Calu3 (cell line): ENCODE measurements around the gene IL24. TPM values are rescaled to one million over a fixed set of nuclear protein-coding genes. Genes with fewer than 3 reads are reported as not detected.

Source experiments
- BruUV-seq: library from RNA; stranded (reverse); fragments of 400-500 nt; replicated peaks from 2 replicates; lab custom pipeline; 2021; lab: Mats Ljungman, UMichigan
- CTCF ChIA-PET: fragments of 300-600 bp; sonication (Branson Sonifier 250); formaldehyde crosslinking; loops from one replicate; lab custom pipeline; 2022; ENCODE audit warnings: antibody characterized with exemption; lab: Charles Lee
- DNase-seq: peaks from one replicate; pipeline ENCODE4 v3.0.0; 2022
- H3K27ac Mint-ChIP-seq: one replicate; pipeline ENCODE4 v1.8.0; 2022; ENCODE audit warnings: mixed read lengths; ENCODE audit not compliant: unreplicated experiment
- H3K27me3 Mint-ChIP-seq: one replicate; pipeline ENCODE4 v1.8.0; 2022; ENCODE audit warnings: mixed read lengths; ENCODE audit not compliant: unreplicated experiment
- H3K36me3 Mint-ChIP-seq: one replicate; pipeline ENCODE4 v1.8.0; 2022; ENCODE audit warnings: mild to moderate bottlenecking, moderate library complexity, mixed read lengths; ENCODE audit not compliant: insufficient read depth, unreplicated experiment
- H3K4me1 Mint-ChIP-seq: one replicate; pipeline ENCODE4 v1.8.0; 2022; ENCODE audit warnings: mild to moderate bottlenecking, low read depth, mixed read lengths; ENCODE audit not compliant: unreplicated experiment
- H3K4me3 Mint-ChIP-seq: one replicate; pipeline ENCODE4 v1.8.0; 2022; ENCODE audit warnings: mild to moderate bottlenecking, low read depth, moderate library complexity, mixed read lengths; ENCODE audit not compliant: unreplicated experiment
- H3K9me3 Mint-ChIP-seq: one replicate; pipeline ENCODE4 v1.8.0; 2022; ENCODE audit warnings: low read depth, mixed read lengths; ENCODE audit not compliant: unreplicated experiment
- CTCF ChIP-seq: fragments of 200-600 bp; IDR thresholded peaks from one replicate; pipeline ENCODE4 v1.8.0; 2022; ENCODE audit warnings: antibody characterized with exemption; ENCODE audit not compliant: unreplicated experiment
- intact Hi-C: fragments of 100-400 bp; cut with micrococcal nuclease; formaldehyde crosslinking; loops from one replicate; pipeline ENCODE4 v1.10.0; 2022; ENCODE audit not compliant: unreplicated experiment
- total RNA-seq: library from RNA; stranded (reverse); gene quantifications from 2 replicates; pipeline ENCODE4 v1.2.3, GENCODE V29; 2022

IL24 gene
- total RNA-seq, 1 experiment from 2014 or later = not detected

GRCh38 chr1:206892351-206892984, 4.8 kb upstream of the IL24 start:
- peaks cover 3% of the 10 kb centered on the region for H3K9me3 Mint-ChIP-seq
- intact Hi-C loops = no loop called here
- no peak for DNase-seq
- no peaks in the 10 kb centered on the region for H3K36me3 Mint-ChIP-seq
- CTCF ChIA-PET = interaction anchor here (1.0 kb wide), 1 partner anchor 90 kb away, joined by 3 read pairs; no protein-coding TSS in a partner anchor
- no TSS peak for BruUV-seq
- no peak for TF ChIP-seq CTCF
- H3K4me3 Mint-ChIP-seq = no peak overlapping the region
- peaks cover 49% of the 10 kb centered on the region for H3K27me3 Mint-ChIP-seq
- H3K27ac Mint-ChIP-seq = no peak overlapping the region
- no peaks in the 10 kb centered on the region for H3K4me1 Mint-ChIP-seq

- TF ChIP-seq CTCF = no peak
These were observed 3.9 kb upstream of the IL24 start for GRCh38 chr1:206893380-206893779.

GRCh38 chr1:206895325-206895724, 1.9 kb upstream of the IL24 start:
- intact Hi-C loops = no loop called here
- H3K4me3 Mint-ChIP-seq = no peak overlapping the region
- peaks cover 43% of the 10 kb centered on the region for H3K27me3 Mint-ChIP-seq
- peaks cover 3% of the 10 kb centered on the region for H3K9me3 Mint-ChIP-seq
- no peaks in the 10 kb centered on the region for H3K36me3 Mint-ChIP-seq
- peaks cover 11% of the 10 kb centered on the region for H3K4me1 Mint-ChIP-seq
- no peak overlapping the region for H3K27ac Mint-ChIP-seq
- no peak for TF ChIP-seq CTCF
- CTCF ChIA-PET = no interaction called here
- no TSS peak for BruUV-seq
- no peak for DNase-seq

More at GRCh38 chr1:206893380-206893779, 3.9 kb upstream of the IL24 start:
- CTCF ChIA-PET = interaction anchor here (0.6 to 1.0 kb wide), 2 partner anchors 12 to 89 kb away, joined by 3 read pairs; no protein-coding TSS in a partner anchor
- no peaks in the 10 kb centered on the region for H3K36me3 Mint-ChIP-seq
- H3K4me3 Mint-ChIP-seq = no peak overlapping the region
- H3K9me3 Mint-ChIP-seq = peaks cover 3% of the 10 kb centered on the region
- no peak overlapping the region for H3K27ac Mint-ChIP-seq
- DNase-seq = no peak
- BruUV-seq = no TSS peak
- H3K4me1 Mint-ChIP-seq = peaks cover 6% of the 10 kb centered on the region
- intact Hi-C loops = no loop called here
- peaks cover 42% of the 10 kb centered on the region for H3K27me3 Mint-ChIP-seq

- intact Hi-C loops = no loop called here
- CTCF ChIA-PET = no interaction called here
These were observed 1.4 kb upstream of the IL24 start for GRCh38 chr1:206895837-206896242.

More at GRCh38 chr1:206895837-206896242, 1.4 kb upstream of the IL24 start:
- Mint-ChIP-seq H3K36me3 (no peaks in the 10 kb centered on the region), H3K9me3 (peaks cover 3% of the 10 kb centered on the region), H3K27ac (no peak overlapping the region), H3K4me3 (no peak overlapping the region), H3K4me1 (peaks cover 11% of the 10 kb centered on the region), H3K27me3 (peaks cover 48% of the 10 kb centered on the region)
- no TSS peak for BruUV-seq
- no peak for TF ChIP-seq CTCF
- DNase-seq = no peak
